ENCODE results near the gene NCKAP5. TPM values are rescaled to one million over a fixed set of nuclear protein-coding genes. Genes with fewer than 3 reads are reported as not detected.

The NCKAP5 gene
- total and polyA plus RNA-seq, 9 of the 15 experiments (the other 6 are each of a cell fraction or from before 2014, with no cell fraction given), result not detected

DNA sequence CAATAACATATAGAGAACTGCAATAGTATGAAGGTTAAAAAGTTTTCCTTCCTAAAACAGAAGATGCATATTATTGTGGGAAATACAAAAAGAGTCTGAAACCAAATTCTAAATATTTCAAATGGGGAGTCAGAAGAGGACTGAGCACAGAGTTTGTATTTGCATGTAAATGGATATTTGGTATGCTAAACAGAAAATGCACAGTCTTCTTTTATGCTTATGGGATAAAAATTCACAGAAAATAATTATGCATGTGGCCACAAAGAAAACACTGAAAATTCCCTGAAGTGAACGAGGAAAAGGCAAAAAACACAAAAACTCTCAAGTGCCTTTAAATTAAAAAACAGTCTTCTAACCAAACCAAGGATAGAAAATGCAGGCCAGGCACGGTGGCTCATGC, 142.7 kb downstream of the NCKAP5 start:
- Histone ChIP-seq H3K27ac (ENCODE audit: extremely low read depth, low read depth, low read length) (no peak overlapping the region), H3K4me3 (no peak overlapping the region), H2AFZ (ENCODE audit: low read depth, low read length) (no peak overlapping the region), H3K36me3 (ENCODE audit: control insufficient read depth, insufficient read depth, low read length) (no peaks in the 10 kb centered on the region), H3K9ac (ENCODE audit: insufficient read depth in 1 of 2, low read depth in 2 of 2, low read length in 2 of 2) (no peak overlapping the region), H3K9me3 (replicated peaks; ENCODE audit: control insufficient read depth, insufficient read depth, low read depth, low read length) (no peaks in the 10 kb centered on the region), H3K4me1 (replicated peaks in 1 of 2; ENCODE audit: control insufficient read depth in 2 of 2, insufficient read depth in 2 of 2, low read length in 2 of 2) (no peaks in the 10 kb centered on the region), H3K79me2 (ENCODE audit: control insufficient read depth, insufficient read depth, low read length) (no peaks in the 10 kb centered on the region), H3K27me3 (ENCODE audit: control insufficient read depth in 2 of 2, insufficient read depth in 2 of 2, low read length in 2 of 2) (no peaks in the 10 kb centered on the region), H3K9me1 (ENCODE audit: control insufficient read depth, insufficient read depth, low read length) (no peaks in the 10 kb centered on the region), H3K4me2 (ENCODE audit: insufficient read depth, low read length) (no peak overlapping the region), H4K20me1 (replicated peaks; ENCODE audit: control insufficient read depth, insufficient read depth, low read length) (no peaks in the 10 kb centered on the region)
- POLR2A ChIA-PET, result no interaction called here
- DNase-seq (ENCODE audit: extremely low read depth in 1 of 4, low spot score in 3 of 4) (no peak), ATAC-seq (no peak), FAIRE-seq (no peak)
- WGBS (ENCODE audit: insufficient coverage, low coverage, missing lambda C conversion rate), result 0% methylated on average over 2 of the region's 2 CpGs
- no TSS peak for BruUV-seq (replicated peaks)
- CTCF ChIA-PET (ENCODE audit: low intra/inter-chr PET ratio), result no interaction called here
- intact Hi-C loops (cut with micrococcal nuclease), result no loop called here
- TF ChIP-seq SMAD3 (CRISPR knock-in tag; conservative IDR thresholded peaks at IDR 0.05) (no peak), CBFA2T3 (IDR thresholded peaks at IDR 0.05) (no peak), TSC22D4 (tag; IDR thresholded peaks at IDR 0.05) (no peak), SUPT5H (IDR thresholded peaks at IDR 0.05) (no peak), ARNT (IDR thresholded peaks at IDR 0.05) (no peak)
- TF ChIP-seq, protein P1, sequence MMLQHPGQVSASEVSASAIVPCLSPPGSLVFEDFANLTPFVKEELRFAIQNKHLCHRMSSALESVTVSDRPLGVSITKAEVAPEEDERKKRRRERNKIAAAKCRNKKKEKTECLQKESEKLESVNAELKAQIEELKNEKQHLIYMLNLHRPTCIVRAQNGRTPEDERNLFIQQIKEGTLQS (IDR thresholded peaks at IDR 0.05), result no peak
- TF ChIP-seq, protein P1 (CRISPR knock-in tag; conservative IDR thresholded peaks at IDR 0.05), result no peak
- TF ChIP-seq, protein P2, sequence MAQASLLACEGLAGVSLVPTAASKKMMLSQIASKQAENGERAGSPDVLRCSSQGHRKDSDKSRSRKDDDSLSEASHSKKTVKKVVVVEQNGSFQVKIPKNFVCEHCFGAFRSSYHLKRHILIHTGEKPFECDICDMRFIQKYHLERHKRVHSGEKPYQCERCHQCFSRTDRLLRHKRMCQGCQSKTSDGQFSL (CRISPR knock-in tag; IDR thresholded peaks at IDR 0.05), result no peak
- TF ChIP-seq, protein P2 (tag; IDR thresholded peaks at IDR 0.05), result no peak
- in situ Hi-C loops (cut with MboI), result no loop called here

All from K562 (cell line).